ENCODE results near the gene PLCG2. TPM values are rescaled to one million over a fixed set of nuclear protein-coding genes. Genes with fewer than 3 reads are reported as not detected.
A peak's percentile ranks its signal among the peaks of the same experiment; 100 is the strongest.

PLCG2 gene
- total RNA-seq, 6 experiments from 2014 or later: 0.14 to 0.61 (median 0.27) TPM

GRCh38 chr16:81733295-81733694 is 45.8 kb upstream of the PLCG2 start:
- H3K4me3 Mint-ChIP-seq: no peak overlapping the region
- H3K27me3 Mint-ChIP-seq (ENCODE audit: insufficient read depth): peaks cover 10% of the 10 kb centered on the region
- DNase-seq: no peak
- peaks cover 19% of the 10 kb centered on the region for H3K4me1 Mint-ChIP-seq (ENCODE audit: low read depth)
- no peaks in the 10 kb centered on the region for H3K36me3 Mint-ChIP-seq (ENCODE audit: low read depth)
- TF ChIP-seq CTCF (IDR thresholded peaks at IDR 0.05): no peak
- H3K9me3 Mint-ChIP-seq: no peaks in the 10 kb centered on the region
- H3K27ac Mint-ChIP-seq: no peak overlapping the region

- Mint-ChIP-seq H3K4me3 (no peak overlapping the region), H3K9me3 (no peaks in the 10 kb centered on the region), H3K36me3 (ENCODE audit: low read depth) (no peaks in the 10 kb centered on the region), H3K4me1 (ENCODE audit: low read depth) (peaks cover 12% of the 10 kb centered on the region), H3K27me3 (ENCODE audit: insufficient read depth) (peaks cover 3% of the 10 kb centered on the region), H3K27ac (no peak overlapping the region)
- TF ChIP-seq CTCF (IDR thresholded peaks at IDR 0.05): no peak
- DNase-seq: no peak
Observed at GRCh38 chr16:81734632-81735434, 44.3 kb upstream of the PLCG2 start.

GRCh38 chr16:81737885-81738536 is 41.1 kb upstream of the PLCG2 start:
- H3K27ac Mint-ChIP-seq: no peak overlapping the region
- H3K4me1 Mint-ChIP-seq (ENCODE audit: low read depth): no peaks in the 10 kb centered on the region; the same call in 1 of the 2 replicates
- TF ChIP-seq CTCF (IDR thresholded peaks at IDR 0.05): peak; percentile 94
- no peaks in the 10 kb centered on the region for H3K36me3 Mint-ChIP-seq (ENCODE audit: low read depth)
- DNase-seq: peak; percentile 53
- H3K27me3 Mint-ChIP-seq (ENCODE audit: insufficient read depth): peaks cover under 1% of the 10 kb centered on the region; the same call in 1 of the 2 replicates
- peak overlapping the region; percentile 74 for H3K4me3 Mint-ChIP-seq
- no peaks in the 10 kb centered on the region for H3K9me3 Mint-ChIP-seq

- H3K4me1 Mint-ChIP-seq (ENCODE audit: low read depth): no peaks in the 10 kb centered on the region; the same call in 1 of the 2 replicates
- H3K9me3 Mint-ChIP-seq: no peaks in the 10 kb centered on the region
Observed at GRCh38 chr16:81738783-81739496, 40.2 kb upstream of the PLCG2 start.

More at GRCh38 chr16:81738783-81739496, 40.2 kb upstream of the PLCG2 start:
- no peak for TF ChIP-seq CTCF (IDR thresholded peaks at IDR 0.05)
- H3K27me3 Mint-ChIP-seq (ENCODE audit: insufficient read depth): peaks cover 1% of the 10 kb centered on the region; the same call in 1 of the 2 replicates
- H3K4me3 Mint-ChIP-seq: no peak overlapping the region
- H3K27ac Mint-ChIP-seq: no peak overlapping the region
- no peaks in the 10 kb centered on the region for H3K36me3 Mint-ChIP-seq (ENCODE audit: low read depth)
- no peak for DNase-seq
